Stimulated activated naive CD8-positive, alpha-beta T cell treated with anti-CD3 and anti-CD28 coated beads, Interleukin-15, Interleukin-2, amounts not matched to agents 100 U/mL and 50 U/mL, for 24 hours (primary cell): ENCODE measurements around the gene MKRN2.

Experiments used
- ATAC-seq: fragments of 150-1000 bp; cut with Tn5 transposase; one replicate; pipeline ENCODE4 v1.10.0; 2021
- DNase-seq: peaks from one replicate; pipeline ENCODE4 v3.0.0; 2021

The MKRN2 gene

DNA sequence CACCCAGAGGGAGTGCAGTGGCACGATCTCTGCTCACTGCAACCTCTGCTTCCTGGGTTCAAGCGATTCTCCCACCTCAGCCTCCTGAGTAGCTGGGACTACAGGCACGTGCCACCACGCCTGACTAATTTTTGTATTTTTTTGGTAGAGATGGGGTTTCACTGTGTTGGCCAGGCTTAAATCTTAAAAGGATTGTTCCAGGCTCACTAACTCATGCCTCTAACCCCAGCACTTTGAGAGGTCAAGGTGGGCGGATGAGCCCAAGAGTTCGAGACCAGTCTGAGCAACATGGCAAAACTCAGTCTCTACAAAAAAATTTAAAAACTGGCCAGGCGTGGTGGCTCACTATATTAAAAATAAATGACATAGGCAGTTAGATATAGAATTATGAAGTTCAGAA, 74.0 kb downstream of the MKRN2 start:
- ATAC-seq: peak; percentile 43
- peak; percentile 17 for DNase-seq

DNA sequence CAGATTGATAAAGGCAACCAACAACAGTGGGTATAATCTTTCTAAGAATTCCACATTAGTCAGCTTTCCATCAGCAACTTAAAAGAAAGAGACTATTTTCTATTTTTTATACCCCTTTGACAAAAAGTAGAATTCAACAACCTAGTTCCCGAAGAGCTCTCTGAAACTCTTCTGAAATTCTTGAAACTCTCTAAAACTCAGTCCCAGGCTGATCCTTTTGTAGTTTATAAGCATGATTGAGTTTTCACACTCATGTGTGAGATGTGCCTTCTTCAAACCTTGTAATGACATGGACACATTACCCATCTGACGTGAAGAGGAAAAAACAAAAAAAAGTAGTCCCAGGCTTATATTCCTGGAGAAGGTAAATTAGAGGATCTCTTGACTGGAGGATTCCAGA, 75.6 kb downstream of the MKRN2 start:
- DNase-seq (no peak), ATAC-seq (no peak)

DNA sequence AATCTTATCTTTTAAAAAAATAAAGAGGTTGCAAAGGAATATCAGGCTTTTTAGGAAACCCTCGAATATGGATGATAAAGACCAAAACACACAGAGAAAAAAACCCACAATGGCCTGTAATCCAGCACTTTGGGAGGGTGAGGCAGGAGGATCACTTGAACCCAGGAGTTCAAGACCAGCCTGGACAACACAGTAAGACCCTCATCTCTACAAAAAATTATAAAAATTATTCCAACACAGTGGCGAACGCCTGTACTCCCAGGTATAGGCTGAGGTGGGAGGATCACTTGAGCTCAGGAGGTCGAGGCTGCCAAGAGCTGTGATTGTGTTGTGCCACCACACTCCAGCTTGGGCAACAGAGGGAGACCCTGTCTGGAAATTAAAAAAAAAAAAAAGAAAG, 76.2 kb downstream of the MKRN2 start:
- ATAC-seq: no peak
- DNase-seq: no peak
